DOHH2 (cell line): ENCODE data around the gene EZR.

Experiments
- CTCF ChIP-seq: fragments of 200-600 bp; sonication (generic); IDR thresholded peaks from one replicate; pipeline ENCODE4 v1.5.1; 2014; ENCODE audit warnings: antibody characterized with exemption, mild to moderate bottlenecking, low read depth, low read length; ENCODE audit not compliant: poor library complexity, severe bottlenecking
- EZH2phosphoT487 ChIP-seq: fragments of 200-600 bp; sonication (generic); IDR thresholded peaks from 2 replicates; pipeline ENCODE4 v1.6.1; 2017; ENCODE audit warnings: borderline replicate concordance, mild to moderate bottlenecking, antibody characterized with exemption, low read length, moderate library complexity, mixed read lengths

GRCh38 chr6:158751921-158752320 lies 67.2 kb downstream of the EZR start:
- no peak for TF ChIP-seq CTCF
- no peak for TF ChIP-seq EZH2phosphoT487
